Right ventricle myocardium inferior (tissue), 1 donor: Measurements from ENCODE around the gene LTBP3. TPM values are rescaled to one million over a fixed set of nuclear protein-coding genes. Genes with fewer than 3 reads are reported as not detected.
"Not testable (repeated sequence)": the region's sequence is repeated elsewhere in the genome, so short reads cannot be mapped to it uniquely, and the experiment has no call there.

Experiments used
- ATAC-seq: fragments of 200-7000 bp; cut with Tn5 transposase; one replicate; pipeline ENCODE4 v1.9.1; 2020; ENCODE audit warnings: mild to moderate bottlenecking, moderate library complexity
- DNase-seq: peaks from one replicate; pipeline ENCODE4 v3.0.0; 2021; ENCODE audit errors: missing footprints
- intact Hi-C: fragments of 100-400 bp; cut with DNase I; formaldehyde crosslinking; loops from one replicate; pipeline ENCODE4 v1.11.0; 2022
- total RNA-seq: library from RNA; stranded (reverse); fragmentation: NEBNext Ultra II Directional; extraction: Animal tissue kit (Norgen Biotek cat#: 25700); gene quantifications from one replicate; pipeline ENCODE4 v1.2.1, GENCODE V29; 2021
- donor health status: DM: no; HTN: yes; CAD: no; lungs with severe emphysema.

The LTBP3 gene
- total RNA-seq, 1 donor from 2014 or later, result 72.3 TPM

DNA sequence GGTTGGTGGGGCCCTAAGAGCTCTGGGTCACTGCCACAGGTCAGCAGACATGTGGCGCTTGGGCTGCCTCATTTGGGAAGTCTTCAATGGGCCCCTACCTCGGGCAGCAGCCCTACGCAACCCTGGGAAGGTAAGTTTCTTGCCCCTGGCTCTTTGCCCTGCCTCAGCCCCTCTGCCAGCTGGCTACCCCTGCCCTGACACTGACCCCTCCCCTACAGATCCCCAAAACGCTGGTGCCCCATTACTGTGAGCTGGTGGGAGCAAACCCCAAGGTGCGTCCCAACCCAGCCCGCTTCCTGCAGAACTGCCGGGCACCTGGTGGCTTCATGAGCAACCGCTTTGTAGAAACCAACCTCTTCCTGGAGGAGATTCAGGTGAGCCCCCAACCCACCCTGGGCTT lies 31.4 kb downstream of the LTBP3 start:
- no peak for ATAC-seq
- no peak for DNase-seq
- intact Hi-C loops, result no loop called here

GRCh38 chr11:65525546-65526480 lies 32.3 kb downstream of the LTBP3 start:
- ATAC-seq, result no peak
- no peak for DNase-seq
- intact Hi-C loops, result no loop called here

DNA sequence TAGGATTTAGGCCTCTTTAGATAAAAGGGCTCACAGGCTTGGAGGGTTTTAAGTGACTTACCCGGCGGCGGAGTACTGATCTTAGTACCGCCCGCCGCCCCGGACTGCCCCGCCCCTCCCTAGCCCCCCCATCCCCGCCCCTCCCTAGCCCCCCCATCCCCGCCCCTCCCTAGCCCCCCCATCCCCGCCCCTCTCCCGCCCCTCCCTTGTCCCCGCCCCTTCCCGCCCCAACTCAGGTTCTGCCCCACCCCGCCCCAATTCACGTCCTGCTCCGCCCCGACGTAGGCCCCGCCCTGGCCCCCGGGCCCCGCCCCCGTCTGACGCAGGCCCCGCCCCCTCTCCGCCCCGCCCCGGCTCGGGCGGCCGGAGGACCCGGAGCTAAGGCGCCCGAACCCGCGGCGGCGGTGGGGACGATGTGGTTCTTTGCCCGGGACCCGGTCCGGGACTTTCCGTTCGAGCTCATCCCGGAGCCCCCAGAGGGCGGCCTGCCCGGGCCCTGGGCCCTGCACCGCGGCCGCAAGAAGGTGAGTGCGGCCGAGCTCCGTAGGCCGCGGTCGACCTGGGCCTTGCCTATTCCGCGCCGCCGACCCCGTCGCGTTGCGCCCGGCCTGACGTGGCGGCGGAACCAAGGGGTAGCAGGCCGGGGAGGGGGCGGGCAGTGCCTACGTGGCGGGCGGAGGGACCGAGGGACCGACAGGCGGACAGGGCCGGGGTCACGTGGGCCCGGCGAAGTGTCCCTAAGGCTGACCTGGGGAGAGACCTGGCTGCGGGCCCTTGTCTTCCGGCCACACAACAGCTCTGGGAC lies 33.2 kb downstream of the LTBP3 start, which contains the start of gene SCYL1:
Gene SCYL1, plus strand, starts transcription at position 343 of the 805 bp plus-strand sequence. Its CDS starts 71 bp downstream, at position 414.
- ATAC-seq (peak; percentile 93), DNase-seq (peak; percentile 91)
- intact Hi-C loops, result no loop called here

GRCh38 chr11:65524014-65524740 lies 34.0 kb downstream of the LTBP3 start:
- intact Hi-C loops, result no loop called here
- ATAC-seq, result peak; percentile 30
- peak; percentile 78 for DNase-seq

DNA sequence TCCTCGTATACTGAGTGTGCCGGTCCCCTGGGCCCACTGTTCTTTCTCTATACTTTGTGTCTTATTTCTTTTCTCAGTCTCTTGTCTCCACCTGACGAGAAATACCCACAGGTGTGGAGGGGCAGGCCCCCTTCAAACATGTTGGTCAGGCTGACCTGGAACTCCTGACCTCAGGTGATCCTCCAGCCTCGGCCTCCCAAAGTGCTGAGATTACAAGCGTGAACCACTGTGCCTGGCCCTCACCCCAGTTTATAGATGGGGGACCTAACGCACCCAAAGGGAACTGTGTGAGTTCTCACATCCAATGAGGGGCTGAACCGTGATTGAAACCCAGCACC lies 34.6 kb downstream of the LTBP3 start:
- DNase-seq, result peak; percentile 68
- ATAC-seq, intact Hi-C loops: not testable (repeated sequence)

DNA sequence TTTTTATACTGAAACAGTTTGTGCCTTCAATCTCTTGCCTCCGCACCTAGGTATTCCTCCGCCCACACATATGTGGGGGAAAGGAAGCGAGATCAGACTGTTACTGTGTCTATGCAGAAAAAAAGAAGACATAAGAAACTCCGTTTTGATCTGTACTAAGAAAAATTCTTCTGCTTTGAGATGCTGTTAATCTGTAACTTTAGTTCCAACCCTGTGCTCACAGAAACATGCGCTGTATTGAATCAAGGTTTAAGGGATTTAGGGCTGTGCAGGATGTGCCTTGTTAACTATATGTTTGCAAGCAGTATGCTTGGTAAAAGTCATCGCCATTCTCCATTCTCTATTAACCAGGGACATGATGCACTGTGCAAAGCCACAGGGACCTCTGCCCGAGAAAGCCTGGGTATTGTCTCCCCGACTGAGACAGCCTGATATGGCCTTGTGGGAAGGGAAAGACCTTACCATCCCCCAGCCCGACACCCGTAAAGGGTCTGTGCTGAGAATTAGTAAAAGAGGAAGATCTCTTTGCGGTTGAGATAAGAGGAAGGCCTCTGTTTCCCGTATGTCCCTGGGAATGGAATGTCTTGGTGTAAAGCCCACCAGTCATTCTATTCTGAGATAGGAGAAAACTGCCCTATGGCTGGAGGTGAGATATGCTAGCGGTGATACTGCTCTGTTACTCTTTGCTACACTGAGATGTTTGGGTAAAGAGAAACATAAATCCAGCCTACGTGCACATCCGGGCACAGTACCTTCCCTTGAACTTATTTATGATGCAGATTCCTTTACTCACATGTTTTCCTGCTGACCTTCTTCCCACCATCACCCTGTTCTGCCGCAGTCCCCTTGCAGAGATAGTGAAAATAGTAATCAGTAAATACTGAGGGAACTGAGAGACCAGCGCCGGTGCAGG lies 35.2 kb downstream of the LTBP3 start:
- DNase-seq, ATAC-seq, intact Hi-C loops: not testable (repeated sequence)

DNA sequence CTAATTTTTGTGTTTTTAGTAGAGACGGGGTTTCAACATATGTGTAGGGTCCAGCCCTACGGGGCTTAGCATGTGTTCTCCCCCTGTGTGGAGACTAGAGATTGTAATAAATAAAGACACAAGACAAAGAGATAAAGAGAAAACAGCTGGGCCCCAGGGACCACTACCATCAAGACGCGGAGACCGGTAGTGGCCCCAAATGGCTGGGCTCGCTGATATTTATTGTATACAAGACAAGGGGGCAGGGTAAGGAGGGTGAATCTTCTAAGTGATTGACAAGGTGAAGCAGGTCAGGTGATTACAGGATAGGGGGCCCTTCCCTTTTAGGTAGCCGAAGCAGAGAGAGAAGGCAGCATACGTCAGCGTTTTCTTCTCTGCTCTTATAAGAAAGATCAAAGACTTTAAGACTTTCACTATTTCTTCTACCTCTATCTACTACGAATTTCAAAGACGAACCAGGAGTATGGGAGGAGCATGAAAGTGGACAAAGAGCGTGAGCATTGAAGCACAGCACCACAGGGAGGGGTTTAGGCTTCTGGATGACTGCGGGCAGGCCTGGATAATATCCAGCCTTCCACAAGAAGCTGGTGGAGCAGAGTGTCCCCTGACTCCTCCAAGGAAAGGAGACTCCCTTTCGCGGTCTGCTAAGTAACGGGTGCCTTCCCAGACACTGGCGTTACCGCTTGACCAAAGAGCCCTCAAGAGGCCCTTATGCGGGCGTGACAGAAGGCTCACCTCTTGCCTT lies 36.2 kb downstream of the LTBP3 start:
- DNase-seq, intact Hi-C loops, ATAC-seq: not testable (repeated sequence)

DNA sequence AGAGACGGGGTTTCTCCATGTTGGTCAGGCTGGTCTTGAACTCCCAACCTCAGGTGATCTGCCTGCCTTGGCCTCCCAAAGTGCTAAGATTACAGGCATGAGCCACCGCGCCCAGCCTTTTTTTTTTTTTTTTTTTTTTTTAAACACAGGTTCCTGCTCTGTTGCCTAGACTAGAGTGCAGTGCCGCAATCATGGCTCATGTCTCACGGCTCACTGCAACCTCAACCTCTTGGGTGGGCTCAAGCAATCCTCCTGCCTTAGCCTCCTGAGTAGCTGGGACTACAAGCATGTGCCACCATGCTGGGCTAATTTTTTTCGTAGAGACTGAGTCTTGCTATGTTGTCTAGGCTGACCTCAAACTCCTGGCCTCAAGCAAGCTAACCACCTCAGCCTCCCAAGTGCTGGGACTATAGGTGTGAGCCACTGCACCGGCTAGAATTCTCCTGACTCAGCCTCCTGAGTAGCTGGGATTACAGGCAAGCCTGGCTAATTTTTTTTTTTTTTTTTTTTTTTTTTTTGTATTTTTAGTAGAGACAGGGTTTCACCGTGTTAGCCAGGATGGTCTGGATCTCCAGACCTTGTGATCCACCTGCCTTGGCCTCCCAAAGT lies 39.1 kb downstream of the LTBP3 start:
- intact Hi-C loops, ATAC-seq: not testable (repeated sequence)

GRCh38 chr11:65516135-65516968 lies 41.8 kb downstream of the LTBP3 start:
- intact Hi-C loops, result no loop called here
- no peak for DNase-seq
- ATAC-seq, result peak; percentile 14

More for the DNA sequence above, 39.1 kb downstream of the LTBP3 start:
- DNase-seq, result not testable (repeated sequence)

- intact Hi-C loops, DNase-seq, ATAC-seq: not testable (repeated sequence)
Observed at GRCh38 chr11:65512311-65512710, 45.8 kb downstream of the LTBP3 start.

GRCh38 chr11:65506772-65507505 lies 51.2 kb downstream of the LTBP3 start:
- intact Hi-C loops, result loop anchor here (1.0 to 5.0 kb wide), 2 partner anchors 35 to 125 kb away; partner anchors contain the start of gene SLC25A45
- ATAC-seq (peak; percentile 8), DNase-seq (no peak)

DNA sequence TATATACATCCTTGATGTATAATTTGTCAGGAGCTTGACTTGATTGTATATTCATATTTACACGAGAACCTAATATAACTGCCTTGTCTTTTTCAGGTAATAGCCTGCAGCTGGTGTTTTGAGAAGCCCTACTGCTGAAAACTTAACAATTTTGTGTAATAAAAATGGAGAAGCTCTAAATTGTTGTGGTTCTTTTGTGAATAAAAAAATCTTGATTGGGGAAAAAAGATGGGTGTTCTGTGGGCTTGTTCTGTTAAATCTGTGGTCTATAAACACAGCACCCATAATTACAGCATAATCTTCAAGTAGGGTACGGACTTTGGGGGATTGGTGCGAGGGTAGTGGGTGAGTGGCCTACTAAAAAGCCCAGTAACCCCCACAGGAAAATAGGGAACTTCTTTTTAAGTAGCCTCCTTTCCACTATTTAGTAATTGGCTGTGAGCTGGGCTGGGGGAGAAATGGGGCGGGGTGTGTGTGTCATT lies 51.8 kb downstream of the LTBP3 start:
- DNase-seq (no peak), ATAC-seq (no peak)
- intact Hi-C loops, result loop anchor here (5.0 kb wide), 1 partner anchor 34 kb away; no protein-coding TSS in a partner anchor

GRCh38 chr11:65505466-65506289 lies 52.5 kb downstream of the LTBP3 start:
- DNase-seq, result no peak
- ATAC-seq, result no peak
- intact Hi-C loops, result loop anchor here (5.0 kb wide), 1 partner anchor 33 kb away; no protein-coding TSS in a partner anchor
